Duodenal mucosa (tissue), 2 donors: ENCODE data around the gene PIP5K1A.
"Not testable (repeated sequence)": the region's sequence is repeated elsewhere in the genome, so short reads cannot be mapped to it uniquely, and the experiment has no call there.

ENCODE experiments used
- H3K27ac ChIP-seq: one replicate; pipeline ENCODE4 v1.7.0; 2013; ENCODE audit warnings: low read depth, low read length
- H3K27me3 ChIP-seq, 2 donors: one replicate each; pipeline ENCODE4 v1.7.0; 2013; ENCODE audit warnings: low read length in 2 of 2, control low read depth in 1 of 2; ENCODE audit not compliant: insufficient read depth in 2 of 2, control insufficient read depth in 1 of 2
- H3K36me3 ChIP-seq, 2 donors: one replicate each; pipeline ENCODE4 v1.7.0; 2013; ENCODE audit warnings: low read length in 2 of 2, control low read depth in 1 of 2; ENCODE audit not compliant: insufficient read depth in 2 of 2, control insufficient read depth in 1 of 2
- H3K4me1 ChIP-seq, 2 donors: one replicate each; pipeline ENCODE4 v1.7.0; 2013; ENCODE audit warnings: low read length in 2 of 2, control low read depth in 1 of 2; ENCODE audit not compliant: insufficient read depth in 2 of 2, control insufficient read depth in 1 of 2
- H3K4me3 ChIP-seq, 2 donors: one replicate each; pipeline ENCODE4 v1.7.0; 2013; ENCODE audit warnings: low read length in 2 of 2, low read depth in 1 of 2
- H3K9ac ChIP-seq, 2 donors: one replicate each; pipeline ENCODE4 v1.7.0; 2013; ENCODE audit warnings: low read length in 2 of 2, low read depth in 1 of 2
- H3K9me3 ChIP-seq, 2 donors: one replicate each; pipeline ENCODE4 v1.7.0; 2013; ENCODE audit warnings: low read length in 2 of 2, control low read depth in 1 of 2; ENCODE audit not compliant: control insufficient read depth in 1 of 2

PIP5K1A gene

DNA sequence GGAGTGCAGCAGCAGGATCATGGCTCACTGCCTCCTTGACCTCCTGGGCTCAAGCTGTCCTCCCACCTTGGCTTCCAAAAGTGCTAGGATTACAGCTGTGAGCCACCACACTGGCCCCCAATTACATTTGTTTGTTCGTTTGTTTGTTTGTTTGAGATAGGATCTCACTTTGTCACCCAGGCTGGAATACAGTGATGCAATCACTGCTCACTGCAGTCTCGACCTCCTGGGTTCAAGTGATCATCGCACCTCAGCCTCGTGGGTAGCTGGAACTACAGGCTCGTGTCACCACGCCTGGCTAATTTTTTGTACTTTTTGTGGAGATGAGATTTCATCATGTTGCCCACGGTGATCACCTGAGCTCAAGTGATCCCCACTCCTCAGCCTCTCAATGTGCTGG, 6.3 kb upstream of the PIP5K1A start:
- H3K36me3 ChIP-seq: no peaks in the 10 kb centered on the region
- no peaks in the 10 kb centered on the region for H3K9me3 ChIP-seq
- no peak overlapping the region for H3K9ac ChIP-seq
- no peak overlapping the region for H3K4me3 ChIP-seq
- no peak overlapping the region for H3K27ac ChIP-seq
- H3K4me1 ChIP-seq: peaks cover 11 to 20% of the 10 kb centered on the region in 2 donors
- H3K27me3 ChIP-seq: no peaks in the 10 kb centered on the region

DNA sequence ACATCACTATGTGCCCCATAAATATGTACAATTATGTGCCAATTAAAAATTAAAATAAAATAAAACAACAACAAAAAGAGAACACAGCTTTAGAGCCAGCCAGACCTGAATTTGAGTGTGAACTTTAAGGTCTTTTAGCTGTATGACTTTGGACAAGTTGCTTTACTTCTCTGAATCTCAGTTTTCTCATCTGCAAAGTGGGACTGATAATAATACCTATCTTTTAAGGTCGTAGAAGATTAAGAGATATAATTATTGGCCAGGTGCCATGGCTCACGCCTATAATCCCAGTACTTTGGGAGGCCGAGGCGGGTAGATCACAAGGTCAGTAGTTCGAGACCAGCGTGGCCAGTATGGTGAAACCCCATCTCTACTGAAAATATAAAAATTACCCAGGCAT, 5.0 kb upstream of the PIP5K1A start:
- Histone ChIP-seq H3K9ac (no peak overlapping the region), H3K4me1 (peaks cover 14 to 24% of the 10 kb centered on the region in 2 donors), H3K36me3 (no peaks in the 10 kb centered on the region), H3K9me3 (no peaks in the 10 kb centered on the region), H3K4me3 (no peak overlapping the region), H3K27me3 (no peaks in the 10 kb centered on the region), H3K27ac (no peak overlapping the region)

DNA sequence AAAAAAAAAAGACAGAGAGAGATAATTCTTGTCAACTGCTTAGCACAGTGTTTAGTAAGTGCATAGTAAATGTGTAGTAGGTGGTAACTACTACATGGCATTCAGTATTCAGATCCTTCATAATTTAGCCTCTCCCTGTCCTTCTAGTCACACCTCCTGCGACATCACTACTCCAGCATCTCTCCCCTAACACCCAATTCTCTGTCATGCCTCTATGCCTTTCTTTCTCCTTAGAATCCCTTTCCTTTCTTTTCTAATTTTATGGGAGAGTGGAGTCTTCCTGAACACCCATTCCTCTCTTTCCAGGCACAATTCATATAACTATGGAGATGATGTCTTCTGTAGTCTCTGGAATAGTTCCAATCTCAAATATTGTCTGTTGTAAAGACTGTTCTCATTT, 4.5 kb upstream of the PIP5K1A start:
- H3K9ac ChIP-seq: no peak overlapping the region
- no peaks in the 10 kb centered on the region for H3K9me3 ChIP-seq

DNA sequence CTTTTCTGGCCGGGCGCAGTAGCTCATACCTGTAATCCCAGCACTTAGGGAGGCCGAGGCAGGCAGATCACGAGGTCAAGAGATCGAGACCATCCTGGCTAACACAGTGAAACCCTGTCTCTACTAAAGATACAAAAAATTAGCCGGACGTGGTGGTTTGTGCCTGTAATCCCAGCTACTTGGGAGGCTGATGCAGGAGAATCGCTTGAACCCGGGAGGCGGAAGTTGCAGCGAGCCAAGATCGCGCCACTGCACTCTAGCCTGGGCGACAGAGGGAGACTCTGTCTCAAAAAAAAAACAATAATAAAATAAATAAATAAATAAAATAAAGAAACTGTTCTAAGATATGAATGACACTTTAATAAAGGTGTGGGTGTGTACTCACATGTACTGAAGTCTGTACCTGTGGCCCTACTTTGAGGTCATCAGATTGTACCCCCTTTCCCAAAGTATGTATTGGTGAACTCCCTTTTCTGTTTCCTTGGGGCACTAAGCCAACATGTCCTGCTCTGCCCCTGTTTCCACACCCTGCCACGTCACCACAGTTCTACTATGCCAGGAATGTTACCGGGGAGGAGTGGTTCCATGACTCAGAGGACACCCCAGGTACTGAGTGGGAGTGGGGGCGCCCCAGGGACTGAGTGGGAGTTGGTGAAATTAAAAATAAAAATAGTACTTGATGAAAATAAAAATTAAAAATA, 3.3 kb upstream of the PIP5K1A start:
- not testable (repeated sequence) for H3K36me3 ChIP-seq, H3K9me3 ChIP-seq, H3K27me3 ChIP-seq, H3K27ac ChIP-seq, H3K9ac ChIP-seq
- H3K4me1 ChIP-seq: peaks cover 13 to 19% of the 10 kb centered on the region in 2 donors
- H3K4me3 ChIP-seq: peak overlapping the region; percentile 45 to 51

More for the DNA sequence above, 4.5 kb upstream of the PIP5K1A start:
- no peaks in the 10 kb centered on the region for H3K36me3 ChIP-seq
- H3K4me3 ChIP-seq: no peak overlapping the region
- no peak overlapping the region for H3K27ac ChIP-seq
- peaks cover 10 to 18% of the 10 kb centered on the region in 2 donors for H3K4me1 ChIP-seq
- no peaks in the 10 kb centered on the region for H3K27me3 ChIP-seq

DNA sequence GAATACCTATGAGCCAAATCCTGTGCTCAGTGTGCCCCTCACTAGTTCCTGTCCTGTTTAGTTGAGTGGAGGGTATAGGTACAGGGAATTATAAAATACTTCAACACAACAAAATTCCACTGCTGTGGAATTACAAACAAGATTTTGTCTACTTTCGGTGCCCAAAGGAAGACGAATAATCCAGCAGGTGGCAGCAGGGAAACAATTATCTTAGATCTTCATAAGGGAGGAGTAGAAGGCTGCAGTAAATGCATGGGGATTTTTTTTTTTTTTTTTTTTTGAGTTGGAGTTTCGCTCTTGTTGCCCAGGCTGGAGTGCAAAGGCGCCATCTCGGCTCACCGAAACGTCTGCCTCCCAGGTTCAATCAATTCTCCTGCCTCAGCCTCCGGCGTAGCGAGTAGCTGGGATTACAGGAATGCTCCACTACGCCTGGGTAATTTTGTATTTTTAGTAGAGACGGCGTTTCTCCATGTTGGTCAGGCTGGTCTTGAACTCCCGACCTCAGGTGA, 2.0 kb upstream of the PIP5K1A start:
- Histone ChIP-seq H3K4me1 (peaks cover 13 to 26% of the 10 kb centered on the region in 2 donors), H3K36me3 (no peaks in the 10 kb centered on the region), H3K27ac (peak overlapping the region; percentile 43), H3K4me3 (peak overlapping the region; percentile 6 to 54), H3K9ac (peak overlapping the region in 1 of 2 donors; percentile 34), H3K9me3 (no peaks in the 10 kb centered on the region), H3K27me3 (no peaks in the 10 kb centered on the region)

DNA sequence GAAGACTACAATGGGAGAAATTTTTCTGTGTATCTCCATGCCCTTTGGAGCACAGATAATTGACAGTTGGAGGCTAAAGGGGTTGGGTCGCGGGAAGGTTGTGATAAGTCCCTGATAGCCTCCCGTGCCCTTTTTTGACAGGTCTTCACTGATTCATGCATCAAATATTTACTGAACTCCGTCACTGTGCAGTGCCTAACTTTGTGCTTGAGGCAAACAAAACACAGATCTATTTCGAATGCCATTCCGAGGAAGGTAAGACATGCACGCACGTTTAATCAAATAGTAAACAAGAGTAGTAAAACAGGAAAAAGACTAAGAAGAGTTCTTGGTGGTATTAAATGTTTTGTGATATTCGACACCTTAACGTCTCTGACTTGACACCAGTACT, 494 bp upstream of the PIP5K1A start:
- H3K9ac ChIP-seq: peak overlapping the region; percentile 83 to 92
- H3K27ac ChIP-seq: peak overlapping the region; percentile 80
- peaks cover 0 to 10% of the 10 kb centered on the region in 2 donors for H3K36me3 ChIP-seq
- H3K4me3 ChIP-seq: peak overlapping the region; percentile 92 to 96
- peaks cover 13 to 26% of the 10 kb centered on the region in 2 donors for H3K4me1 ChIP-seq
- no peaks in the 10 kb centered on the region for H3K9me3 ChIP-seq
- H3K27me3 ChIP-seq: no peaks in the 10 kb centered on the region

DNA sequence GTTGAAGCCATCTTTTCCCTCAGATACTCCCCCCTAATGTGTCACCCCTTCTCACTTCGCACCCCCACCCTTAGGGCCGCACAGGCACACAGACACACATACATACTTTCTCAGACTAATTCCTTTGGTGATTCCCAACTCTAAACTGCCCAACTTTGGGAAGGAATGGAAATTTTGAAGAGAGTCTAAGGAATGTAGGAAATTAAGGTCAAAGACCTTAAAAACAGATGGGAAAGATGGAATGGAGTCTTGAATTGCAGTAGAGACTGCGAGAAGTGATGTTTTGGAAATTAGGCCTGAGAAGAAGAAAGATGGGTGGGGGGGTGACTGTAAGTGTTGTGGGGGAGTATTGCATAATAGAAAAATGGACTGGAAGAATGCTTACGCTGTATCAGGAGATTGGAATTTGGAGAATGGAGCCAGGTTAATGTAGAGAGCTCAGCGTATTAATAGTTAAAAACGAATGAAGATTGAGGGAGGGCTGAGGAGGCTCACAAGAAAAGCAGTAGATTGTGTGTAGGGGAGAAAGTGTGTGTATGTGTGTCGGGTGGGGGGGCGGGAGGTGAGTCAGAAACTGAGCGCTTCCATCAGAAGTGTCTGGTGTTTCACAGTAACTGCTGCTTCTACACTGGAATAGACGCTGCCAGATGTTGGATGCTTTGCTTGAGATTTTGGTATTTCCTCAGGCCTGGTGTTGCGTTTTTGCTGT, 1.7 kb downstream of the PIP5K1A start:
- no peak overlapping the region for H3K27ac ChIP-seq

DNA sequence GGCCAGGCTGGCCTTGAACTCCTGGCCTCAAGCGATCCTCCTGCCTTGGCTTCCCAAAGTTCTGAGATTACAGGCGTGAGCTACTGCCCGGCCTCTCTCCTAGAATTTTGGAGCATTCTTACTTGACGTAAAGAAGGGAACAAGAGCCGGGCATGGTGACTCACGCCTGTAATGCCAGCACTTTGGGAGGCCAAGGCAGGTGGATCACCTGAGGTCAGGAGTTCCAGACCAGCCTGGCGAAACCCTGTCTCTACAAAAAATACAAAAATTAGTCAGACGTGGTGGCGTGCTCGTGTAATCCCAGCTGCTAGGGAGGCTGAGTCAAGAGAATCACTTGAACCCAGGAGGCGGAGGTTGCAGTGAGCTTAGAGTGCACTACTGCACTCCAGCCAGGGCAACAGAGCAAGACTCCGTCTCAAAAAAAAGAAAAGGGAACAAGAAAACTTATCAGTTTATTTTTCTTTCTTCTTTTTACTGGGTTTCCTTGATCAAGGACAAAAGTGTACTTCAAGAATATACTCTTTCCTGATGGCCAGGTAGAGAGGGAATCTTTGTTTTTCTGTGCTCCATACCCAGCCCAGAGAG, 7.1 kb downstream of the PIP5K1A start:
- H3K9me3 ChIP-seq, H3K9ac ChIP-seq, H3K4me1 ChIP-seq, H3K27me3 ChIP-seq, H3K4me3 ChIP-seq, H3K27ac ChIP-seq: not testable (repeated sequence)
- peaks cover 0 to 47% of the 10 kb centered on the region in 2 donors for H3K36me3 ChIP-seq

More for the DNA sequence above, 1.7 kb downstream of the PIP5K1A start:
- peak overlapping the region; percentile 92 to 96 for H3K4me3 ChIP-seq
- peaks cover 0 to 20% of the 10 kb centered on the region in 2 donors for H3K36me3 ChIP-seq
- H3K9me3 ChIP-seq: no peaks in the 10 kb centered on the region
- peak overlapping the region; percentile 83 to 92 for H3K9ac ChIP-seq
- peaks cover 13 to 22% of the 10 kb centered on the region in 2 donors for H3K4me1 ChIP-seq
- no peaks in the 10 kb centered on the region for H3K27me3 ChIP-seq

DNA sequence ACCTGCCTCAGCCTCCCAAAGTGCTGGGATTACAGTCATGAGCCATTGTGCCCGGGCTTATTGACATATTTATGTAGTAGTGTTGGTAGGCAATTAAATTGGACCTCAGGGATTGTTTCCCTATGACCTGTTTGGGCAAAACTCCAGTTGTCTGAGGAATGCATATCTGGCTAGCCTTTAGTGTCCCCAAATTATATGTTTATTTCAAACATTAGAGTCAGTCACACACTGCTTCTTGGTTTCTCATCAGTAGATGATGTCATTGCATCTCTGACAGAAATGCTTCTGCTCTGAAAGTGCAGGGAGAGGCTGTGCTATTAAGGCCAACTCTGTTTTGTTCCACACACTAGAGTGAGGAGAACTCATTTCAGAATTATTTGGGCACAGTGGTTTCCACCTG, 12.5 kb downstream of the PIP5K1A start:
- H3K9ac ChIP-seq: no peak overlapping the region
- H3K27me3 ChIP-seq: no peaks in the 10 kb centered on the region
- H3K27ac ChIP-seq: no peak overlapping the region
- H3K4me1 ChIP-seq: no peaks in the 10 kb centered on the region
- H3K4me3 ChIP-seq: no peak overlapping the region
- H3K36me3 ChIP-seq: peaks cover 0 to 44% of the 10 kb centered on the region in 2 donors
- H3K9me3 ChIP-seq: no peaks in the 10 kb centered on the region
